ENCODE data around the gene DCAF8L2. TPM values are rescaled to one million over a fixed set of nuclear protein-coding genes. Genes with fewer than 3 reads are reported as not detected.
"Not testable (repeated sequence)": the region's sequence is repeated elsewhere in the genome, so short reads cannot be mapped to it uniquely, and the experiment has no call there.

DCAF8L2 gene
- 0.17 and 2.1 TPM in 2 replicates for total RNA-seq (2014; rRNA removed; shearing (Covaris generic))

GRCh38 chrX:27590044-27590443 lies at the start of gene DCAF8L2:
Gene DCAF8L2, plus strand, starts transcription at chrX:27590344. Its CDS starts 156,552 bp downstream, at chrX:27746896.
- no peak for DNase-seq (ENCODE audit: low read depth)

- DNase-seq (ENCODE audit: low read depth) = not testable (repeated sequence)
These were observed 49.0 kb upstream of the DCAF8L2 start for GRCh38 chrX:27541161-27541560.

- DNase-seq (ENCODE audit: low read depth) = no peak
These were observed 41.5 kb upstream of the DCAF8L2 start for GRCh38 chrX:27548624-27549023.

GRCh38 chrX:27549688-27550087 lies 40.5 kb upstream of the DCAF8L2 start:
- no peak for DNase-seq (ENCODE audit: low read depth)

- DNase-seq (ENCODE audit: low read depth) = peak; percentile 0
These were observed 34.6 kb upstream of the DCAF8L2 start for GRCh38 chrX:27555514-27555913.

GRCh38 chrX:27565992-27566391 lies 24.2 kb upstream of the DCAF8L2 start:
- no peak for DNase-seq (ENCODE audit: low read depth)

GRCh38 chrX:27571164-27571563 lies 19.0 kb upstream of the DCAF8L2 start:
- DNase-seq (ENCODE audit: low read depth) = no peak

GRCh38 chrX:27575565-27575964 lies 14.6 kb upstream of the DCAF8L2 start:
- no peak for DNase-seq (ENCODE audit: low read depth)

GRCh38 chrX:27583976-27584375 lies 6.2 kb upstream of the DCAF8L2 start:
- peak; percentile 0 for DNase-seq (ENCODE audit: low read depth)

- no peak for DNase-seq (ENCODE audit: low read depth)
These were observed 1.8 kb downstream of the DCAF8L2 start for GRCh38 chrX:27591938-27592337.

GRCh38 chrX:27597508-27597907 lies 7.4 kb downstream of the DCAF8L2 start:
- no peak for DNase-seq (ENCODE audit: low read depth)

- no peak for DNase-seq (ENCODE audit: low read depth)
These were observed 8.2 kb downstream of the DCAF8L2 start for GRCh38 chrX:27598312-27598711.

- DNase-seq (ENCODE audit: low read depth) = peak; percentile 0
These were observed 9.8 kb downstream of the DCAF8L2 start for GRCh38 chrX:27599928-27600327.

GRCh38 chrX:27600686-27601085 lies 10.5 kb downstream of the DCAF8L2 start:
- DNase-seq (ENCODE audit: low read depth) = no peak

GRCh38 chrX:27608671-27609070 lies 18.5 kb downstream of the DCAF8L2 start:
- DNase-seq (ENCODE audit: low read depth) = no peak

GRCh38 chrX:27619459-27619858 lies 29.3 kb downstream of the DCAF8L2 start:
- DNase-seq (ENCODE audit: low read depth) = no peak

- no peak for DNase-seq (ENCODE audit: low read depth)
These were observed 29.8 kb downstream of the DCAF8L2 start for GRCh38 chrX:27619975-27620374.

- no peak for DNase-seq (ENCODE audit: low read depth)
These were observed 32.7 kb downstream of the DCAF8L2 start for GRCh38 chrX:27622883-27623282.

GRCh38 chrX:27626066-27626465 lies 35.9 kb downstream of the DCAF8L2 start:
- DNase-seq (ENCODE audit: low read depth) = no peak

GRCh38 chrX:27633328-27633727 lies 43.2 kb downstream of the DCAF8L2 start:
- no peak for DNase-seq (ENCODE audit: low read depth)

GRCh38 chrX:27656581-27656980 lies 66.4 kb downstream of the DCAF8L2 start:
- DNase-seq (ENCODE audit: low read depth) = no peak

- no peak for DNase-seq (ENCODE audit: low read depth)
These were observed 70.7 kb downstream of the DCAF8L2 start for GRCh38 chrX:27660878-27661277.

- no peak for DNase-seq (ENCODE audit: low read depth)
These were observed 81.1 kb downstream of the DCAF8L2 start for GRCh38 chrX:27671234-27671633.

GRCh38 chrX:27674491-27674890 lies 84.3 kb downstream of the DCAF8L2 start:
- no peak for DNase-seq (ENCODE audit: low read depth)

GRCh38 chrX:27675493-27675892 lies 85.3 kb downstream of the DCAF8L2 start:
- no peak for DNase-seq (ENCODE audit: low read depth)
